ENCODE measurements around the gene SLC7A8.
"Not testable (repeated sequence)": the region's sequence is repeated elsewhere in the genome, so short reads cannot be mapped to it uniquely, and the experiment has no call there.

Gene SLC7A8

DNA sequence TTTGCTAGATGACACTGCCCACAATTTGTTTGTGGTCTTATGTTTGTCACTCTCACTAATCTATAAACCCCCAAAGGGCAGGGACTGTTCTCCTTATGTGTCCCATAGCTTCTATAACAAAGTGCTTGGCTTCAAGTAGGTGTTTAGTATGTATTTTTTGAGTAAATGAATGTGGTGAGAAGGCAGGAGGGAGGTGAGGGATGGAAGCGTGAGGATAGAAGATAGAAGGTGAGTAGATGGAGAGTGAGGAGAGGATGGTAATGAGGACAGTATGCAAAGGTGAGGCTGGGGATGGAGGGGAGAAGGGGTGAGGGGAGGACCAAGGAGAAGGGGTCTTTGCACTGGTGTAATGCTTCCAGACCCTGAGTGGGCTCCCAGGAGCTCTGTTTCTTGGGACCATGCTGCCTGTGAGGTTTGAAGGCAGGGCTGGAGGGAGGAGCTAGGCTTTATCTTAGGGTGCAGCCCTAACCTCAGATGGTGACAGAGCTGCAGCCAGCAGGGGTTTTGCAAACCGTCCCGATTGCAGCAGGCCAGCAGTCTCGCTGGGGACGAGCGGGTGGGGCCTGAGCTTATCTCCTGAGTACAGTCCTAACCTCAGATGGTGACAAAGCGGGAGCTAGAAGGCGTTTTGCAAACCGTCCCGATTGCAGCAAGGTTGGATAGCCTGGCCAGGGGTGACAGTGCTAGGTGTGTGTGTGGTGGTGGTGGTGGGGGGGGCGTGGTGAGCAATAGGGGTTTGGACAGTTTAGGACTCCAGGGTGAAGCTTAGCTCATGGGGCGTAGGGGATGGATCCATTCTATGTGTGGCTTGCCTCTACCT lies 70.9 kb downstream of the SLC7A8 start:
- no peak for FAIRE-seq

GRCh38 chr14:23110579-23111365 lies 72.7 kb downstream of the SLC7A8 start:
- no peak for FAIRE-seq

DNA sequence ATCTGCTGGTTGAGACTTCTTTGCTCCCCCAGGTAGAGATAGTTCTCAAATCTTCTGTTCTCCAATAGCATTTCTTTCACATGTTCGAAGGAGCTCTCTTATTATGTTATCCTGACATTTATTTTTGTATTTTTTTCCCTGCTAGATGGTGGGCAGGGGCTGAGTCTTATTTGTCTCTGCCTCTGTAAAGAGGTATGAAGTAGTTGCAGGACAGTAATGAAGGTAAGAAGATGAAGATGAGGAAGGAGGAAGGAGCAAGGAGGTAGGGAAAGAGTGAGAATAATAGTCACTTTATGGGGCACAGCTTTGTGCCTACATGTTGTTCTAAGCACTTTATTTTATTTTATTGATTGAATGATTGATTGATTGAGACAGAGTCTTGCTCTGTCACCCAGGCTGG lies 73.7 kb downstream of the SLC7A8 start:
- no peak for FAIRE-seq

DNA sequence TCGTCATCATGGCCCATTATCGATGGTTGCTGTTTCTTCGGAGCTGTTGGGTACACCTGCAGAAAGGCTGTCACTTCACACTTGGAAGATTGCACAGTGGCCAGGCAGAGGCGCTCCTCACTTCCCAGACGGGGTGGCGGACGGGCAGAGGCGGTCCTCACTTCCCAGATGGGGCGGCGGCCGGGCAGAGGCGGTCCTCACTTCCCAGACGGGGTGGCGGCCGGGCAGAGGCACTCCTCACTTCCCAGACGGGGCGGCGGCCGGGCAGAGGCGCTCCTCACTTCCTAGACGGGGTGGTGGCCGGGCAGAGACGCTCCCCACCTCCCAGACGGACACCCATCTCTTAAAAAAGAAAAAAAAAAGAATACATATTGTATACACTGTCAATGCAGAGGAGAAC lies 75.3 kb downstream of the SLC7A8 start:
- not testable (repeated sequence) for FAIRE-seq

GRCh38 chr14:23107620-23108019 lies 75.8 kb downstream of the SLC7A8 start:
- FAIRE-seq = not testable (repeated sequence)

DNA sequence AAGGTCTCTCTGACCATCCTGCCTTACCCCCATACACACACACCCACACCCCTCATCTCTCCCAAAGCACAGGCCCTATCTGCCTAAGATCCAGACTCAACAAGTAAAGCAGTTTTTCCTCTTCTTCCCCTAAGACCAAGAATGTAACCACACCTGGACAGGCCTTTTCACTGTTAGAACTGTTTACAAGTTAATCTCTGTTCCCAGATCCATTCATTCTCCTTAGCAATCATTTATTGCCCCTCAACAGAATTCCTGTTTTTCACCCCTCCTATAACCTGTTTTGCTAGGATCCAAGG lies 76.8 kb downstream of the SLC7A8 start:
- no peak for FAIRE-seq

GRCh38 chr14:23105348-23105824 lies 78.1 kb downstream of the SLC7A8 start:
- no peak for FAIRE-seq

DNA sequence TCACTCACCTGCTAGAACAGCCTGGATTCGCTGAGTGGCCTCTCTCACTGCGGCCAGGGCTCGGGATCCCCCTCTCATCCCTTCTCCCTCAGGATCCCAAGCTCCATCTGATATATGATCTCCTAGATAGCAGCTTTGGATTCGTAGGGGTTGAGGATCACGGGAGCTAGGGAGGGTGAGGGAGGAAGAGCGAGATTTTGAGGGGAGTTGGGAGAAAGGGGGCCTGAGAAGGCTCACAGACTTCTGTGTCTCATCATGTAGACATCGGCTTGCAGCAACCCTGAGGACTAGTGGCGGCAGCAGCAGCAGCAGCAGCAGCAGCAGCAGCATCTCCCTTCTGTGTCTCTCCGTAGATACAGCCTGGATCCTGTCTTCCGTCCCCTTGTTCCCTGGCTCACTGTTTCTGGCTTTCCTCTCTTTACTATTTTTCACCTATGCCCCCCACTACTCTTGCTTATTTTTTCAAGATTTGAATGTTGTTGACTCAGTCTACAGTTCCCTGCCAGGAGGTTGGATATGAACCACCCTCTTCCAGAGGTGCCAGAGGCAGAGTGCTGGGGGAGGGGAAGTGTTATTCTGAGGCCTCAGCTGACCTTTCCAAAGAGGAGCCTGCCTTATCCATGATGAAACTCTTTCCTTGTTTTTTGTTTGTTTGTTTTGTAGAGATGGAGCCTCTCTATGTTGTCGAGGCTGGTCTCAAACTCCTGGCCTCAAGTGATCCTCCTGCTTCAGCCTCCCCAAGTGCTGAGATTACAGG lies 78.7 kb downstream of the SLC7A8 start, which contains the start of gene CIROP:
Gene CIROP (minus strand): TSS at position 399 of the 757 bp plus-strand sequence. CDS start 69 bp downstream, at position 330.
- no peak for FAIRE-seq

GRCh38 chr14:23104070-23104590 lies 79.3 kb downstream of the SLC7A8 start:
- FAIRE-seq = no peak

GRCh38 chr14:23103581-23103980 lies 79.9 kb downstream of the SLC7A8 start:
- FAIRE-seq = no peak

DNA sequence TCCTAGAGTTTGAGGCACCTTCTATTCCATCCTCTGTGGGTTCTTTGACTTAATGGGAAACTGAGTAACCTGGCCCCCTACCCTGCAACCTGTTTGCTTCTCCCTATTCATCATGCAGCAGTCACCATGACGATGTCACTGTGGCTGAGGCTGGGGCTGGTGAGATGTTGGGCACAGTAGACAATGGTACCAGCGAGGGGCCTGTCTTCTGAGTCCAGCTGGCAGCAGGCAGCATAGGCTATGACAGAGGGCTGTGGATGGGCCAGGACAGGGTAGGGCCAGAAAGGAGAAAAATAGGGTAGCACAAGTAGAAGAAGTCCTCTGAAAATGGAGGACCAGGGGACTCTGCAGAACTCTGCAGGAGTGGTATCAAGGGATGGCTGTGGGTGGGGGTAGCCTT lies 80.7 kb downstream of the SLC7A8 start:
- FAIRE-seq = no peak

- FAIRE-seq = no peak
Observed at GRCh38 chr14:23101986-23102625, 81.4 kb downstream of the SLC7A8 start.

DNA sequence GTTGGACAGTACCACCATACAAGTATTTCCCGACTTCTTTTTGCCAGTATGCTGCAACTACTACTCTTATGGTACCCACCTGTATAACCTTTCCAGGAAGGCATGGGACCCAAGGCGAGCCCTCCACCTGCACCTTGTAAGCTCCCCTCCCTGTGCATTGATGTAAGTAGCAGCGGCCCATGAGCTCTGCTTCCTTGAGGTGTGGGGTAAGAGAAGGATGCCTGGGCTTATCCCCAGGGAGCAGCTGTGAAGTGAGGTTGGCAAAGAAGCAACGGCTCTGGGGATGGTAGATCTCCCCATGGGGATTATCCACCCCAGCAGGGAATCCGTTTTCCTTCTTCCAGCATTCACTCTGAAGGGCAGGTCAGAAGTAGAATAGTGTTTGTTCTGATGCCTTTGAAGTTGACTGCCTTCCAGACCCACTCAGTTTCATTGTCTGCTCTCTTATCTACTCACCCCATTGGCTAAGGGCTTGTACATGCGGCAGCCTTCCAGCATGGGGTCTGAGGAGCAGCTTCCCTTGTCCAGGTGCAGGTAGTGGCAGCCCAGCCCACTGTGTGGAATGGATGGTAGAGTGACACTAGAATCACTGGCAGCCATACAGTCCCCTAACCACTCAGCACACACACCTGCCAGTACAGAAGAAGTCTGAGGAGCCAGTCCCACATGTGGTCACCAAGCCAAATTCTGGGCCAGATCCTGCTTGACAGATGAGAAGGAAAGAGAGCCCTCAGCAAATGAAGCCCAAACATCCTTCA lies 82.1 kb downstream of the SLC7A8 start:
- FAIRE-seq = no peak

DNA sequence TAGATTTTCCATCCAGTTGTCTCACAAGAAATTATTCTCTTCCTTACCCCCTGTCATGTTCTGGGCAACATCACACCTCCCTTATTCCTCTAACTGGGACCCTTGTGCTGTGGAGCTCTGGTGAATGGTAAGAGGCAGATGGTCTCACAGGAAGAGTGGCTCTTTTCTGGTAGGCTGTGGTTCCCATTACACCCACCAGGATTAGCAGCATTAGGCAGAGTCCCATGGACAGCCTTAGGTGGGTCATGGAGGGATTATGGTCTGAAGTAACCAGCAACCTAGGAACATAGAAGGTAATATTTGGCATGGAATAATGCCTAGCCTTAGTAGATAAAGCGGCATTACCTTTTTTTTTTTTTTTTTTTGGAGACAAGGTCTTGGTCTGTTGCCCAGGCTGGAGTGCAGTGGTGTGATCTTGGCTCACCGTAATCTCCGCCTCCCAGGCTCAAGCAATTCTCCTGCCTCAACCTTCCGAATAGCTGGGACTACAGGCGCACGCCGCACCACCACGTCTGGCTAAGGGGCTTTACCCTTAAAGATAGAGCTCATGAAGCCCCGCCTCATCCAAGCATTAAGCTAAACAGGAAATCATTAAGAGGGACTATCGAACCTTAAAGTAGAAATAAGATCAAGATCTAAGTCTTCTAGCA lies 84.1 kb downstream of the SLC7A8 start:
- FAIRE-seq = no peak

DNA sequence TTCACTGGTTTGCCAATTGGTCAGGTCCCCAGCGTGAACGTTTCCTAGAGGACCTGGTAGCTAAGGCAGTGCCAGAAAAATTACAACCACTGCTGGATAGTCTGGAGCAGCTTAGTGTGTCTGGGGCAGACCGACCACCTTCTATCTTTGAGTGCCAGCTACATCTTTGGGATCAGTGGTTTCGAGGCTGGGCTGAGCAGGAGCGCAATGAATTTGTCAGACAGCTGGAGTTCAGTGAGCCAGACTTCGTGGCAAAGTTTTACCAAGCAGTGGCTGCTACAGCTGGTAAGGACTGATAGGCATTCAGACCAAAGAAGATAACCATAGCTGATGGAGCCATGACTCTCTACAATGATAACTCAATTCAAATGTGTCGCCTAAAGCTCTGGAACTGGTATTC lies 85.7 kb downstream of the SLC7A8 start:
- FAIRE-seq = no peak

GRCh38 chr14:23095196-23096108 lies 88.0 kb downstream of the SLC7A8 start, which contains the start of gene C14orf119:
TSS of gene C14orf119 (plus strand) at chr14:23095505. CDS start at chr14:23097659, 2,154 bp downstream.
- peak; percentile 100 for FAIRE-seq

GRCh38 chr14:23094666-23095195 lies 88.7 kb downstream of the SLC7A8 start, which contains the start of gene ACIN1:
TSS of gene ACIN1 (minus strand) at chr14:23095136. CDS start at chr14:23095112, 24 bp downstream.
- no peak for FAIRE-seq

GRCh38 chr14:23093991-23094665 lies 89.3 kb downstream of the SLC7A8 start:
- FAIRE-seq = no peak

DNA sequence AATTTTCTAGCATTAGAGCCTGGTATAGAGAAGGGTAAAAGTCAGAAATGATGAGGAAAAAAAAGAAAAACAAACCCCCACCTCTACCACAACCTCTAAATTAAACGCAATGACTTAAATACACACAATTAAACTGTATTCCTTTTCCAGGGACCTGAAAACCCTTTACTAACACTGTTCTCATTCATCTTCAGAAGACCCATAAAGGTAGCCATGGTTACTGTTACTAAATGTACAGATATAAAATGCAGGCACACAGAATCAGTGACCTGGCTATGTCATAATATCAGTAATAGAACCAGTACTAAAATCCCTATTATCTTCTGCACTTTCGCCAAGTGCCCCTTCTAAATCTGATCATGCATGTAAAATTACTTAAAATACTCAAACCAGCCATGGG lies 89.9 kb downstream of the SLC7A8 start:
- no peak for FAIRE-seq
